Stomach (tissue), 4 donors: ENCODE data around the gene PRICKLE2.

ENCODE experiments used
- EP300 ChIP-seq: sonication (generic); formaldehyde crosslinking; IDR thresholded peaks from one replicate; pipeline ENCODE4 v1.6.1; 2017; ENCODE audit warnings: antibody characterized with exemption
- POLR2A ChIP-seq, 4 donors: fragments of 450-650 bp; IDR thresholded peaks; one replicate each; pipeline ENCODE4 v1.6.1; 2016; ENCODE audit warnings: antibody characterized with exemption in 4 of 4, control low read depth in 2 of 4, mild to moderate bottlenecking in 1 of 4, moderate library complexity in 1 of 4
- TF ChIP-seq, protein P1 (sequence below), 7 experiments: fragments of 450-650 bp in 4 of 7; fragments of 200-600 bp in 3 of 7; sonication (generic) in 3 of 7; IDR thresholded peaks; one replicate each; pipeline ENCODE4 v1.5.1; 2016 to 2019; ENCODE audit warnings: antibody characterized with exemption in 7 of 7, control low read depth in 2 of 7, mild to moderate bottlenecking in 1 of 7

DNA sequence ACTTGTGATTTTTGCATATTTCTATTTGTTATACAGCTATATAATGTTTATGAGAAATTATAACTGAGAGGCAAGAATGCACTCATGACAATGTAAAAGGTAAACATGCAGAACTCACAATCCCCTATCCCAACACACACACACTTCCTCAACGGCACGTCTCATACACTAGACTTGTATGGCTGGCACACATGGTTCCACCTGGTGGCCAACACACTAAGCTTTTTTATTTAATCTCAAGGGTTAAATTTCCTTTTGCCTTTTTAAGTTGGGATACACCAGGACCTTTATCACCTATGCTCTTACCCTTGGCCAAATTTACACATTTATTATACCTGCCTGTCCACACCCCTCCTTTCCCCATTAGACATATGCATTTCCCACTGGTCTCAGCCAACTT is 113.4 kb downstream of the PRICKLE2 start:
- TF ChIP-seq, protein P1, sequence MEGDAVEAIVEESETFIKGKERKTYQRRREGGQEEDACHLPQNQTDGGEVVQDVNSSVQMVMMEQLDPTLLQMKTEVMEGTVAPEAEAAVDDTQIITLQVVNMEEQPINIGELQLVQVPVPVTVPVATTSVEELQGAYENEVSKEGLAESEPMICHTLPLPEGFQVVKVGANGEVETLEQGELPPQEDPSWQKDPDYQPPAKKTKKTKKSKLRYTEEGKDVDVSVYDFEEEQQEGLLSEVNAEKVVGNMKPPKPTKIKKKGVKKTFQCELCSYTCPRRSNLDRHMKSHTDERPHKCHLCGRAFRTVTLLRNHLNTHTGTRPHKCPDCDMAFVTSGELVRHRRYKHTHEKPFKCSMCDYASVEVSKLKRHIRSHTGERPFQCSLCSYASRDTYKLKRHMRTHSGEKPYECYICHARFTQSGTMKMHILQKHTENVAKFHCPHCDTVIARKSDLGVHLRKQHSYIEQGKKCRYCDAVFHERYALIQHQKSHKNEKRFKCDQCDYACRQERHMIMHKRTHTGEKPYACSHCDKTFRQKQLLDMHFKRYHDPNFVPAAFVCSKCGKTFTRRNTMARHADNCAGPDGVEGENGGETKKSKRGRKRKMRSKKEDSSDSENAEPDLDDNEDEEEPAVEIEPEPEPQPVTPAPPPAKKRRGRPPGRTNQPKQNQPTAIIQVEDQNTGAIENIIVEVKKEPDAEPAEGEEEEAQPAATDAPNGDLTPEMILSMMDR (IDR thresholded peaks at IDR 0.05), result no peak
- TF ChIP-seq POLR2A (IDR thresholded peaks at IDR 0.05) (no peak), EP300 (no peak)
